Mesenteric fat pad (tissue), 1 donor: ENCODE measurements around the gene OXTR. TPM values are rescaled to one million over a fixed set of nuclear protein-coding genes. Genes with fewer than 3 reads are reported as not detected.

Source experiments
- DNase-seq: peaks from one replicate; pipeline ENCODE4 v3.0.0-alpha.2; 2020; ENCODE audit warnings: low spot score
- total RNA-seq: library from RNA; stranded (reverse); fragmentation: NEBNext Ultra II Directional; extraction: Animal tissue kit (Norgen Biotek cat#: 25700); gene quantifications from one replicate; pipeline ENCODE4 v1.2.1, GENCODE V29; 2021
- donor health status: DM: yes; HTN: yes; CAD: no.

The OXTR gene
- total RNA-seq, 1 donor from 2014 or later: 0.06 TPM

DNA sequence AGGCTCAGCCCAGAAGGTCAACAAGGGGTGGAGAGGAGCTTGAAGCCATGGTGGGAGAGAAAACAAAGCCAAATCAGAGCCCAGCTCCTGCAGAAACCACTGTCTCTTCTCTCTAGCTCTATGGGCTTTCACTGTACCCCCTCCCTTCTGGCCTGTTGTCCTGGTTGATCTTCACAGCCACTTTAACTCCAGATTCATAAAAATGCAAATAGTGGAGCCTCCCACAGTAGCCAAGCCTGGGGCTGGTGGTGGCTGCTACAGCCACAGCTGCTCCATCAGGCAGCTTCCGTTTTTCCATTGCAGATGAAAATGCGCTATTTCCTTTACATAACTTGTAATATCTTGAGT lies 56.5 kb downstream of the OXTR start:
- no peak for DNase-seq

DNA sequence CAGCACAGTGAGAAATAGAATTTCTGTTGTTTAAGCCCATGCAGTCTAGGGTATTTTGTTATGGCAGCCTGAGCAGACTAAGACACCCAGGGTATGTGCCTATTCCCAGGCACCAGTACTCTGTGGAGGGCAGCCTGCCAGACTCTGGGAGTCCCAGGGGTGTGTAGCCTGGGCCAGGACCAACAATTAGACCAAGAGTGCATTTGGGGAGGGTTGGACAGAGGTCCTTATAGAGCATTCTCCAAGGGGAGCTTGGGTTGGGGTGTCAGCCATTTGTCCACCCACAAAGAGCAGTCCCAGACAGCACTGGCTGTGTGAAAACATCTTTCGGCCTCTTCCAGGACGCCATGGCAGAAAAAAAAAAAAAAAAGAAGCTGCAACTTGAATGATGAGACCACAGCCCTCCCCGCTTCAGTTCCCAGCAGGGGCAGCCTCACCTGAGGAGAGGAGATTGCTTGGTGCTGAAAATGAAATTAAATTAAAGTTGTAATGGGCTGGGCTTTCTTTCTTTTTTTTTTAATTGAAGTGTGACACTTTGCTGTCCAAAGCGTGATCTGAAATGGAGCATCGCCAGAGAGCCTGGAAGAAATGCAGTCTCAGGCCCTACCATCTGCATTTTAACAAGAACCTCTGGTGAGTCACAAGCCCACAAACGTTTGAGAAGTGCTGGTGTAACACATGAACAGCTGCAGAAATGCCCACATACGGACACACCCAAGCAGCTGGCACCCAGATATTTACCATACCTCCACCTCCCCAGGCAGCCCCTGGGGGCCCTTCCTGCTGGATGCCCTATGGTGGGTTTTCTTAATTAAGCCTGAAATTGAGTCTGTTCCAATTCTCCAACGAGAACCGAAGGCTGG lies 57.1 kb downstream of the OXTR start:
- DNase-seq: no peak

DNA sequence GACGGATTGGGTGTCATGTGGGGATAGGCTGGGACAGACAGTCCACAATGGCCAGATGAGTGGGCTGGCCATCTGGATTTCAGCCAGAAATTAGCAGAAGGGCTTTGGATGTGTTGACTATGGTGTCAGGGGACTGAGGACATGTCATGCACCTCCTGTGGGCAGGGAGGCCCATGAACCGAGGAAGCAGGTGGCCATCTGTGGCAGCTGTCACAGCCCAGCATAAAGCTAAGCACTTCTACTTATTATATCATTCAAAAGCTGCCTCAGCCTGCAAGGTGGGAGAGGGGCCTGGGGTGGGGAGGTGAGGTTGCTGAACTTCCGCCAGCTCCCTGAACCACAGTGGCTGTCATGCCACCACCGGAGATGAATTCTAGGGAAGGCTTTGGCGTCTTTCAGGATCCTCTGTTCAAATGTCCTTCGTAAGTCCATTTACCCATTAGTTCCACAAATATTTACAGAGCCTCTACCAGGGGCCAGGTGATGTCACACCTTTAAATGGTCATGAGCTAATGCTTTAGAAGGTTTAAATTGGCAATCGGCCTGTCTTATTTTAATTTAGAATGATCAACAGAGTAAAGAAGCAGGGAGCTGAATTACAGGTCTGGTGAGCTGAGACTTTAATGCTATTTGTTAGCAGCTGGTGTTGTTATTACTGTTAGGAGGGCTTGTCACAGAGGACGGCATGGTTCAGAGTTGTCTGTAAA lies 59.5 kb downstream of the OXTR start:
- no peak for DNase-seq

DNA sequence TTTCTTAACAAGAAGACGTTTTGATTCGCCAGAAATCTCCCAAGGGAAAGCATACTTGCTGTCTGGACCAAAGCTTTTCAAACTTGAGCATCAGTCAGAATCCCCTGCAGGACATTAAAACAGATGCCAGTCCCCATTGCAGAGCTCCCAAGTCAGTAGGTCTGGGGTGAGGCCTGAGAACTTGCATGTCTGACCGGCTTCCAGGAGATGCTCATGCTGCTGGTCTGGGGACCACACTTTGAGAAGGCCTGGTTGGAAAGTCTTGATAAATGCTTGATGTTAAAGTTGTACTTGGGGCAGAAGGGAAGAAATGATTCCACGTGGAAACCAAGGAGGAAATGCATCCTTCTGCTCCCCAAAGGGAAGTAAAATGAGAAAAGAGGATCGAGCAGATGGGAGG lies 60.1 kb downstream of the OXTR start:
- DNase-seq: no peak

DNA sequence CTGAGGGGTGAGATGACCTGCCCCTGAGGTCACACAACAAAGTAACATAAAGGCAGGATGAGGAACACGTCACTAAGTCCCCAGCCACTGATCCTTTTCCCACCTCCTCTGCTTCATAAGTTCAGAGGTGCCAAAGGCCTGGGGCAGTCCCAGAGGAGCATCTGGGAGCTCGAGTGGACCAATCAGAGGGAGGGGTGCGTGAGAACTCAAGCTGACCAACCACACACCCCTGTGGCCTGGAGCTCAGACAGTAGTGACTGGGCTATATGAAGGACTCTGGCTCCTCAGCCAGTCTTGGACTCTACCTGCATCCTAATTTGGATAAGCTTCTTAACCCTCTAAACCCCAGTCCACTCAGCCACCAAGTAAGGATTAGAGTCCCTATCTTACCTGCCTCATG lies 63.8 kb downstream of the OXTR start:
- DNase-seq: no peak

DNA sequence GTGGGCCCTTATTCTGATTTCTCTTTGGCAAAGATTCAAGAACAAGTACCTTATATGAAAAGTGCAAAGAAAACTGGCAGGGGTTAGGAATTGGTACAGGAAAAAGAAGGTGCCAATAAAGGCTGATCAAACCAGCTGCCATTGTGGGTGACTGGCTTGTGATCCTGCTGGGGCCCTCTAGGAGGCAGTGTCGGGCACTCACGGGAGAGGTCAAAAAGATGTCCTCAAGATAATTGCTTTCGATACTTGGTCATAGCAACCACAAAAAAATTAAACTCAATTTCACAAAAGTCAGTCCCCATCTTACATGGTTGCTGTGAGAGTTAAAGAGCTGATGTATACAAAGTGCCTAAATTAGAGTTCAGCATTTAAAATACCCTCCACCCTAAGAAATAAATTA lies 66.9 kb downstream of the OXTR start:
- DNase-seq: no peak

Other genes starting within 250 kb of the OXTR start
- 0.45 TPM for gene SSUH2, start 124.8 kb downstream of the OXTR start, total RNA-seq
- not detected for gene CAV3, start 35.8 kb downstream of the OXTR start, total RNA-seq
- gene RAD18, start 193.9 kb upstream of the OXTR start, total RNA-seq: 6.6 TPM